ENCODE results near the gene DCAF12. TPM values are rescaled to one million over a fixed set of nuclear protein-coding genes. Genes with fewer than 3 reads are reported as not detected.

DCAF12 gene
- total RNA-seq, 1 experiment from 2014 or later: 27.0 TPM

GRCh38 chr9:34037626-34038025 is 88.9 kb downstream of the DCAF12 start (continued):
- TF ChIP-seq MYBL2 (CRISPR knock-in tag; IDR thresholded peaks at IDR 0.05) (no peak), NR1H2 (CRISPR knock-in tag; IDR thresholded peaks at IDR 0.05) (no peak), ATF2 (CRISPR knock-in tag; IDR thresholded peaks at IDR 0.05; ENCODE audit: borderline replicate concordance, low read depth) (no peak)
- TF ChIP-seq, protein P1, sequence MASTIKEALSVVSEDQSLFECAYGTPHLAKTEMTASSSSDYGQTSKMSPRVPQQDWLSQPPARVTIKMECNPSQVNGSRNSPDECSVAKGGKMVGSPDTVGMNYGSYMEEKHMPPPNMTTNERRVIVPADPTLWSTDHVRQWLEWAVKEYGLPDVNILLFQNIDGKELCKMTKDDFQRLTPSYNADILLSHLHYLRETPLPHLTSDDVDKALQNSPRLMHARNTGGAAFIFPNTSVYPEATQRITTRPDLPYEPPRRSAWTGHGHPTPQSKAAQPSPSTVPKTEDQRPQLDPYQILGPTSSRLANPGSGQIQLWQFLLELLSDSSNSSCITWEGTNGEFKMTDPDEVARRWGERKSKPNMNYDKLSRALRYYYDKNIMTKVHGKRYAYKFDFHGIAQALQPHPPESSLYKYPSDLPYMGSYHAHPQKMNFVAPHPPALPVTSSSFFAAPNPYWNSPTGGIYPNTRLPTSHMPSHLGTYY (CRISPR knock-in tag; IDR thresholded peaks at IDR 0.05): no peak

DNA sequence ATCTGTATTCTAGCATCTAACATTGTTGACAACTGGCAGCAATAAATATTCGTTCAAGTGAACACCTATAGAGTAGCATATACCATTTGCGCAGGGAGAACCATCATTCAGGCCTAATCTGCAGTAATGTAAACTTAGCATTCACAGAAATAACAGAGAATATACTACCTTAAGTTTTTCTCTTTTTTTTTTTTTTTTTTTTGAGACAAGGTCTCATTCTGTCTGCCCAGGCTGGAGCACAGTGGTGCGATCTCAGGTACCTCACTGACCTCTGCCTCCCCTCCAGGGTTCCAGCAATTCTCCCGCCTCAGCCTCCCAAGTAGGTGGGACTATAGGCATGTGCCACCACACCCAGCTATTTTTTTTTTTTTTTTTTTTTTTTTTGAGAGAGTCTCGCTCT is 89.9 kb downstream of the DCAF12 start:
- ChIA-PET CTCF (no interaction called here), POLR2A (no interaction called here)
- peaks cover 3% of the 10 kb centered on the region; the same call in 1 of the 2 replicates for H3K4me1 Mint-ChIP-seq
- no peaks in the 10 kb centered on the region; the same call in 1 of the 2 replicates for H3K9me3 Mint-ChIP-seq
- H3K27me3 Mint-ChIP-seq (ENCODE audit: low read depth): no peaks in the 10 kb centered on the region
- H3K36me3 Mint-ChIP-seq: peaks cover 40% of the 10 kb centered on the region
- ATAC-seq (no peak; the same call in 1 of the 2 replicates), DNase-seq (ENCODE audit: low spot score) (no peak)
- H3K27ac Mint-ChIP-seq: peak overlapping the region; percentile 10; the same call in 1 of the 2 replicates
- H3K4me3 Mint-ChIP-seq: no peak overlapping the region
- TF ChIP-seq RORB (CRISPR knock-in tag; IDR thresholded peaks at IDR 0.05) (no peak), ATF1 (CRISPR knock-in tag; IDR thresholded peaks at IDR 0.05) (no peak), JUN (CRISPR knock-in tag; IDR thresholded peaks at IDR 0.05) (no peak), PRDM15 (CRISPR knock-in tag; IDR thresholded peaks at IDR 0.05) (no peak), NR1H2 (CRISPR knock-in tag; IDR thresholded peaks at IDR 0.05) (no peak), NR3C1 (CRISPR knock-in tag; conservative IDR thresholded peaks at IDR 0.05; ENCODE audit: low read depth) (no peak), ARID4B (CRISPR knock-in tag; IDR thresholded peaks at IDR 0.05; ENCODE audit: borderline replicate concordance) (no peak), EMX1 (CRISPR knock-in tag; IDR thresholded peaks at IDR 0.05) (no peak), FOXP4 (CRISPR knock-in tag; IDR thresholded peaks at IDR 0.05) (no peak)
- TF ChIP-seq, protein P2, sequence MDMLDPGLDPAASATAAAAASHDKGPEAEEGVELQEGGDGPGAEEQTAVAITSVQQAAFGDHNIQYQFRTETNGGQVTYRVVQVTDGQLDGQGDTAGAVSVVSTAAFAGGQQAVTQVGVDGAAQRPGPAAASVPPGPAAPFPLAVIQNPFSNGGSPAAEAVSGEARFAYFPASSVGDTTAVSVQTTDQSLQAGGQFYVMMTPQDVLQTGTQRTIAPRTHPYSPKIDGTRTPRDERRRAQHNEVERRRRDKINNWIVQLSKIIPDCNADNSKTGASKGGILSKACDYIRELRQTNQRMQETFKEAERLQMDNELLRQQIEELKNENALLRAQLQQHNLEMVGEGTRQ (CRISPR knock-in tag; IDR thresholded peaks at IDR 0.05): no peak
- TF ChIP-seq, protein P3, sequence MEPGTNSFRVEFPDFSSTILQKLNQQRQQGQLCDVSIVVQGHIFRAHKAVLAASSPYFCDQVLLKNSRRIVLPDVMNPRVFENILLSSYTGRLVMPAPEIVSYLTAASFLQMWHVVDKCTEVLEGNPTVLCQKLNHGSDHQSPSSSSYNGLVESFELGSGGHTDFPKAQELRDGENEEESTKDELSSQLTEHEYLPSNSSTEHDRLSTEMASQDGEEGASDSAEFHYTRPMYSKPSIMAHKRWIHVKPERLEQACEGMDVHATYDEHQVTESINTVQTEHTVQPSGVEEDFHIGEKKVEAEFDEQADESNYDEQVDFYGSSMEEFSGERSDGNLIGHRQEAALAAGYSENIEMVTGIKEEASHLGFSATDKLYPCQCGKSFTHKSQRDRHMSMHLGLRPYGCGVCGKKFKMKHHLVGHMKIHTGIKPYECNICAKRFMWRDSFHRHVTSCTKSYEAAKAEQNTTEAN (CRISPR knock-in tag; IDR thresholded peaks at IDR 0.05): no peak
- TF ChIP-seq, protein P4, sequence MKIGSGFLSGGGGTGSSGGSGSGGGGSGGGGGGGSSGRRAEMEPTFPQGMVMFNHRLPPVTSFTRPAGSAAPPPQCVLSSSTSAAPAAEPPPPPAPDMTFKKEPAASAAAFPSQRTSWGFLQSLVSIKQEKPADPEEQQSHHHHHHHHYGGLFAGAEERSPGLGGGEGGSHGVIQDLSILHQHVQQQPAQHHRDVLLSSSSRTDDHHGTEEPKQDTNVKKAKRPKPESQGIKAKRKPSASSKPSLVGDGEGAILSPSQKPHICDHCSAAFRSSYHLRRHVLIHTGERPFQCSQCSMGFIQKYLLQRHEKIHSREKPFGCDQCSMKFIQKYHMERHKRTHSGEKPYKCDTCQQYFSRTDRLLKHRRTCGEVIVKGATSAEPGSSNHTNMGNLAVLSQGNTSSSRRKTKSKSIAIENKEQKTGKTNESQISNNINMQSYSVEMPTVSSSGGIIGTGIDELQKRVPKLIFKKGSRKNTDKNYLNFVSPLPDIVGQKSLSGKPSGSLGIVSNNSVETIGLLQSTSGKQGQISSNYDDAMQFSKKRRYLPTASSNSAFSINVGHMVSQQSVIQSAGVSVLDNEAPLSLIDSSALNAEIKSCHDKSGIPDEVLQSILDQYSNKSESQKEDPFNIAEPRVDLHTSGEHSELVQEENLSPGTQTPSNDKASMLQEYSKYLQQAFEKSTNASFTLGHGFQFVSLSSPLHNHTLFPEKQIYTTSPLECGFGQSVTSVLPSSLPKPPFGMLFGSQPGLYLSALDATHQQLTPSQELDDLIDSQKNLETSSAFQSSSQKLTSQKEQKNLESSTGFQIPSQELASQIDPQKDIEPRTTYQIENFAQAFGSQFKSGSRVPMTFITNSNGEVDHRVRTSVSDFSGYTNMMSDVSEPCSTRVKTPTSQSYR (CRISPR knock-in tag; IDR thresholded peaks at IDR 0.05): no peak

Measured in WTC11 (cell line).